ENCODE data around the gene GPRIN2. TPM values are rescaled to one million over a fixed set of nuclear protein-coding genes. Genes with fewer than 3 reads are reported as not detected.
A peak's percentile ranks its signal among the peaks of the same experiment; 100 is the strongest.

GPRIN2 gene
- total RNA-seq, 1 donor from 2014 or later, result not detected

DNA sequence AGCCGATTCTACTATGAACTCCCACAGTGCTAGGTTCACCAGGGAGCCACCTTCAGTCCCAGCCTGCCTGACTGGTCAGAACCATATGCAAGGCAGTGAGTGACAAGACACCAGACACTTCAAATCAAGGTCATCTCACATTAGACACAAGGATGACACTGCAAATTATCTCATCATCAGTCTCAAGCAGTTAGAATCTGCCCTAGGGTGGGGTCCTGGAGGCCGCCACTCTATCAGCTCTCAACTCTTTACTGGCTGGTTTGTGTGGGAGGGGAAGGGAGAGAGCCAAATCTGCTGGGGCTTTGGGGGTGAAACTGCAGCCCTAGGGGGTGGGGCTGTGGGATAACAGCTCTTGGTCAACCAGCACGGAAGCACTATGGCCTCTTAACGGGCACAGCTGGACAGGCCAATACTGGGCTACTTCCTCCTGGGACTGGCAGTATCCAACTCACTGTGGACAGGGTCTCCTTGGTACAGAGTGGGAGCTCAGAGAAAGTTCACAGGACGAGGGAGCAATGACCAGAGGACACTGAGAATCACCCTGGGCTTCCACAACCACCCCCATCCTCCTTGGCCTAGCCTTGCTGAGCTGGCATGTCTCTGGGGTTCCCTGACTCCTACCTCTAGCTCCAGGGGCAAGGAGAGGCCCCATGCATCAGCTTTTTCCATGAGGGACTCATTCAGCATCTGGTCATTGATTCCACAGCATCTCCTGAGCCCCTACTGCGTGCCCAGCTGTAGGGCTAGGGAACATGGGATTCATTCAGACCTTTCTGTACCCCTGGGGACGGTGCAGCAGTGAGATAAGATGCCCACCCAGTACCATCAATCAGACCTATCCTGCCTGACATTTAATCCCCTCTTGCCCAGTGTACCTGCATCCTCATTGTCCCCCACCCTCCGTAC, 5.4 kb downstream of the GPRIN2 start:
- DNase-seq (ENCODE audit: low spot score), result peak; percentile 78
- intact Hi-C loops (cut with DNase I), result no loop called here

DNA sequence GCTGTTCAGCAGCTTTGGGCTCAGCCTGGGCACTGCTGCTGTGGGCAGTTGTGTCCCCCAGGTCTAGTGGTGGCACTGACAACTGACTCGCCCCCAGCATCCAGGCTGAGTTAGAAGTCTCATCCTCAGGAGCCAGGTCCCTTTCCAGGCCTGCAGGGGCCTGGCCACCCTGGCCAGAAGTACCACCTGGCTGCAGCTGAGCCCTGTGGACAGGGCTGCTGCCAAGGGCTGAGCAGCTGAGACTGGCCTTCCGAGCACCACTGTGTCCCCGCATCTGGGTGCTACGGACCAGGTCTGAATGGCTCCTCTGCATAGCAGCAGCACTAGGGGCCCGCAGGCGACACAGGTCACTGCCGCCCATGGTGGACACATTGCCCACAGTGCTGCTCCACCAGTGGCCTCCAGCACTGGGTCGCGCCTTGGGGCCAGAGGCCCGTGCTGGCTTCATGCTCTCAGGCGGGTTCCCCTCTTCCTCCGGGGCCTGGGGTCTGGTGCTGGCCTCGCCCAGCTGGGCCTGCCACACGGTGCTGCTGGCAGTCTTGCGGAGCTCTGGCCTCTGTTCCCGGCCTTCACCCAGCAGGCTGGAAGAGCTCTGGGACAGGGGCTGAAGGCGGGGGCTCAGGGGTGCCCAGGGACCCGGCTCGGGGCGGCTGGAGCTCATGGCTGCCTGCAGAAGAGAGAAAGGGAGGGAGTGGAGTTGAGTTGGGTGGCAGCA, 6.2 kb downstream of the GPRIN2 start:
- intact Hi-C loops (cut with DNase I), result no loop called here

DNA sequence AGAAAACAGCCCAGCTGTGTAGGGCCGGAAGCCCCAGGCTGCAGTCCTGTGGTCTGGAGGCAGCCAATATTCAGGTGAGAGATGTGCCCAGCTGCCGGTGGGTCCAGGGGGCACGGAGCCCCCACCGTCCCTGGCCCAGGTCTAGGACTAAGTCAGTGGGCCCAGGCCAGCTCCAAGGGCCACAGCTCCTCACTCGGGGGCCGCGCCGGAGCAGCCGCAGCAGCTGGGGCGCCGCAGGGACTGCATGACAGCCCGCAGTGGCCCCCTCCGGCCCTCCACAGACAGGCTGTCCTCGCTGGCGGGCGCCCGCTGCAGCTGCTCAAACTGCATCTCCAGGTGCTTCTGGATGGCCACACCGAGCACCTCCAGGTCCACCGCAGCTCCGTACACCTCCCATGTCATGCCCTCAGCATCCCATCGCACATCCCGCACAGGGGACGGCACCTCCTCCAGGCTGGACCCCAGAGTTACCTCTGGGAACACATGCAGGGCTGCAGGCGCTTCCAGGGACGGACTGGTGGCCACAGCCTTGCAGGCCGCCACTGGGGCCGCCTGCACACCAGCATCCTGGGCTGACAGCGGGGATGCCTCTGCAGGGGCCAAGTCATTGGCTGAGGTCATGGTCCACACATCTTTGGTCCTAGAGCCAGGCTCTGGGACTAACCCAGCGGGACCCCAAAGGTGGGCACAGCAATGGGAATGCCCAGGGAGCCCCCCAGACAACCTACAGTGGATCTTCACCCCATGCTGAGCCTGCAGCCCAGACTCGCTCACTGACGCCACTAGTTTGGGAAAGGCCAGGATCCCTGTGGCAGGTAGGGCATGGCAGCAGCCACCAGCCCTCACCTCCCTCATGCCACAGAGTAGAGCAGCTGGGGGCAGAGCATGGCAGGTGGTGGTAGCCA, 7.0 kb downstream of the GPRIN2 start:
- DNase-seq (ENCODE audit: low spot score), result peak; percentile 79
- intact Hi-C loops (cut with DNase I), result no loop called here

More for the DNA sequence above, 6.2 kb downstream of the GPRIN2 start:
- peak; percentile 77 for DNase-seq (ENCODE audit: low spot score)

DNA sequence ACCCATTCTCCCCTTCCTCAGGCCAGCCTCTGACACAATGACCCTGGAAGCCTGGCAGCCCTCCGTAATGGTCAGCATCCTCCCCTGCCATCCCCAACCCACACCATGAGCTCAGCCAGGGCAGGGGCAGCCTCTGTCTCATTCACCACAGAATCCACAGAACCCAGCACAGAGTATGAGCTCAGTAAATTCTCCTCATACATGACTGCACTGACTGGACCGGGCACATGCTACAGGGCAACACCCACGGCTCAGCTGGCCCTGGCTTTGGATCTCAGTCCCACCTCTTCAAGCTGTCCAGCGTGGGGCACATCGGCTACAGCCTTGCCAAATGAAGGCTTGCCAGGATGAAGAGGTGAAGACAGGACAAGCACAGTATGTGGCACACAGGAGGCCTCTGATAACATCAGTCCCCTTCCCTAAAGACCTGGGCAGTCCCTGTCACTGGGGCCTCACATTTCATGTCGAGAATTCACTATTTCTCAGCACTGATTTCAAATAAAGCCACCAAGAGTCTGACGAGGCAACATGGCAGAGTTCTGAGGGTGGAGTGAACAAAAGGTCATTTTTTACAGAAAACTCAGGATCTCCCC, 7.9 kb downstream of the GPRIN2 start:
- DNase-seq (ENCODE audit: low spot score), result peak; percentile 81
- intact Hi-C loops (cut with DNase I), result no loop called here

DNA sequence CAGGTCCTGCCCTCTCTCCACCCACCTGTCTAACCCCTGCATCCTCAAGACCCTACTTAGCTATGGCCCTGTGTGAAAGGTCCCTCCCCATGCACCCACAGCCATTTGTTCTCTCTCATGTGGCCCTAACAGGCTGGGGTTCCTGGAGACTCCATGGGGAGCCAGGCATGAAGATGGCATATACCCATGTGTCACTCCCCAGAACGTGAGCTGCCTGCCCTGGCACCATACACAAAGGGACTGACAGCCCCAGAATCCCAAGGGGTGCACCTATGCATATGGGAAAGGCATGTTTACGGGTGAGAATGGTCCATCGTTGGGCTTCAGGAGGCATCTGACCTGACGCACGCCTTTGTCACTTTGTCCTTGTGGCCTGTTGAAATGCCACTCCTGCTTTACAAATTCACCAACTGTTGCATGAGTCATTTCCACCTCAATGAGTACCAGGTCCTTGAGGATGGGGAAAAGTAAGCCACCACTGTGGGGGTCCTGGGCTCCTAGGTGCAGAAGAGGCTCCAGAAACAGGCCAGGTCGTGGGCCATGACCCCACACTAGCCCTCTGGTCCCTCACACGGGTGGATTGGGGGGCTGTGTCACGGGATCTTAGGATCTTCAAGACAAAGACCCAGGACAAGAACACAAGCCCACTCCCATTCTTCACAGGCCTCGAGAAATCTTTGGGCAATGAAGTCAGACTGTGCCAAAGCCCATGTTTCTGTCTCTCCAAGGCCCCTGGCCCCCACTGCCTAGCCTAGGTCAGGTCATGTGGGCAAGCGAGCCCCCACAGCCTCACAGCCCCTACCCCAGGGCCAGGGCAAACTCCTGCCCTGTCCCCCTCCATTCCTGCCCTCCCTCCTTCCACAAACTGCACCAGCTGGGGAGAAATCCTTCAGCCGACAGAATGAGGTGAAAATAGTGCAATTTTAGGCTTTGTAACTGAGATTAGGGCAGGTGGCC, 8.6 kb downstream of the GPRIN2 start:
- intact Hi-C loops (cut with DNase I), result no loop called here

DNA sequence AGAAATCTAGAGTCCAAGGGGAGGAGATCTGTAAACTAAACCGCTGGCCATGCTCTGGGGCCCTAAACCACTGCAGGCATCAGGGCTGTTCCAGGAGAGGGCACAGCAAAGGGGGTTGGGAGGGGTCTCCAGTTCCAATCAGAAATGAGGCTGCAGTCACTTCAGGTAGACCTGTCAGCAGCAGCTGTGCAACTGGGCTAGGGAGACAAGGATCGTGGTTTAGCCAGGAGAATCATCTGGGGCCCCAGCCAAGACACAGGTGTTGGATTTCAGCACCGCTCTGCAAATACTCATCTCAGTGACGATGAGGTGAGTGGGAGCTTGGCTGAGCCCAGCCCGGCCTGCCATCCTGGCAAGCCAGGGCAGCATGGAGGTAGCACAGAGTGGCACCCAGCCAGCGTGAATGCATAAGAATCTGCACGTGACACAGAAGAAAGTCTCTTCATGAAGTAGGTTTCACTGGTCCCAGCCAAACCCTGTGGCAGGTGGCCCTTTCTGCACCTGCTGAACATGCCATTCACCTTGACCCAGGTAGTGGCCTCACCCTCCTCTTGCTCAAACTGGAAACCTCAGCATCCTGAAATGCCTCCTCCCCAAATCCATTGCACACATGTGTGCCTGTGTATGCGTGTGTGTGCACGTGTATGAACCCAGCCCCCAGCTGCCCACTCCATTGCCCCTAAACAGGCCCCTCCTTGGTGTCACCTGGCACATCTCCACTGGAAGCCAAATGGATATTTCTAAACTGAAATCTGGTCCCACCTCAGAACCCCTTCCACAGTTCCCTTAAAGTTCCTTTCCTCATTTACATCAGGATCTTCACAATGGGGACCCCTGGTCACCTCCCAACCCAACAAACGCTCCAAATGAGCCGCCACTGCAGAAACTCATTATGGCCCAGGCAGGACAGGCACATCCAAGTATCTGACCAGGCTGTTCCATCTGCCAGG, 9.6 kb downstream of the GPRIN2 start:
- intact Hi-C loops (cut with DNase I), result no loop called here
- no peak for DNase-seq (ENCODE audit: low spot score)

More for the DNA sequence above, 8.6 kb downstream of the GPRIN2 start:
- DNase-seq (ENCODE audit: low spot score), result peak; percentile 78

DNA sequence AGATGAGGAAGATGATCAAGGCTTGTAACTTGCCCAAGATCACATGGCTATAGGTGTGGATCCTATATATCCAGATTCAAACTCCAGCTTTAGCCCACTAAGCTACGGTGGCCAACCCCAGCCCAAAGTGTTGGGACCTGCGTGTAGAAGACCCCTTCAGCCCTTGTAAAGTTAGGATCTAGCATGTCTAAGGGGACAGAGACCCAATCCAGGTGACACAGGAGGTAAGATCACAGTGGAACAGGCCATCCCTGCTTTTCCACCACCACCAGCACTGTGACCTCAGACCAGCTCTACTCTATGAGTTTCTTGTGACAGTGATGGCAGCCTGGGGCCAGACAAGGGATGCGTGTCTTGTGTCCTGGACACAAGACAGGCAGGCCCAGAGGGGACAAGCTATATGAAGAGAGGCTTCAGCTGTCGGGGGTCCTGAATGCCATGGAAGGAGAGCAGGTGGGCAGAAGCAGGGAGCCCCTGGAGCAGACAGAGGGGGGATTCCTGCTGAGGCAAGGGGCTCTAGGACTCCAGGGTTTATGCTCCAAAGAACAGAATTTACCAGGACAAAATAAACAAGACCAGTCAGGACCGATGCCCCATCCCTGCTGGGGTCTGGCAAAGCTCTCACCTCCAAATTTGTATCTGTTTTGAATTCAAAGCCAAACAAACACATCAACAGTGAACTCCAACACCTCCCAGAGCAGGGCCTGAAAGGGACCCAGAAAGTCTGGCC, 10.4 kb downstream of the GPRIN2 start:
- intact Hi-C loops (cut with DNase I), result no loop called here
- DNase-seq (ENCODE audit: low spot score), result no peak

DNA sequence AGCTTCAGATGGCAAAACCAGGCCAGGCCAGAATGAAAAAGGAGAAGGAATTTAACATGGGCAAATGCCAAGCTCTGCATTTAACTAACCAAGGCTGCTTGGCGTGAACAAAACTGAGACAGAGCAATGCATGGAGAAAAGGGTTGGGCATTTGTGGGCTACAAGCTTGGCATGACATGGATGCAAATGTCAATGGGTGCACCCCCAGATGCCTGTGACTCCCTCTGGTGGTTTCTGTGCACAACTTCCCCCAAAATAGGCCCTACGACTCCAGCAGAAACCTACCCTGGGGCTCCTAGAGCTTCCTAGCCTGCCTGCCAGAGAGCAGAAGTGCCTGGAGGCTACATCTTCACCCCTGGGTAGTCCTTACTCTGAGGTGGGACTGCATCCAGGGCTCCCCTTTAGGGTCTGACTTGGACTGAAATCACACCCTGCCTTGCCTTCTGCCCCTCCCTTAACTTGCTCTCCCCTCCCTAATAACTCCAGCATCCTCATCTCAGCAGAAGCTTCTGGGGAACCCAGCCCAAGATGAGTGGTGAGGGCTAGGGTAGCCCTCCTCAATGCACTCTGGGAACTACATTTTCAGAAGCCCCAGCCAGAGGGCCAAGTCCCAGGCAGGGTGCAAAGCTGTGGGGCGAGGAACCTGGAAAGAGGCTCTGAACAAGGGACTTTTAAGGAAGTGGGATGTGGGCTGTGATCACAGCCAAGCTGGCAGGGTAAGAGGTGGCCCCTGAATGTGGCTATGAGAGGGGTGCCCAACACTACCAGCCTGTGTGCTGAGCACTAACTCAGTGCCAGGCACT, 11.3 kb downstream of the GPRIN2 start:
- intact Hi-C loops (cut with DNase I), result no loop called here

DNA sequence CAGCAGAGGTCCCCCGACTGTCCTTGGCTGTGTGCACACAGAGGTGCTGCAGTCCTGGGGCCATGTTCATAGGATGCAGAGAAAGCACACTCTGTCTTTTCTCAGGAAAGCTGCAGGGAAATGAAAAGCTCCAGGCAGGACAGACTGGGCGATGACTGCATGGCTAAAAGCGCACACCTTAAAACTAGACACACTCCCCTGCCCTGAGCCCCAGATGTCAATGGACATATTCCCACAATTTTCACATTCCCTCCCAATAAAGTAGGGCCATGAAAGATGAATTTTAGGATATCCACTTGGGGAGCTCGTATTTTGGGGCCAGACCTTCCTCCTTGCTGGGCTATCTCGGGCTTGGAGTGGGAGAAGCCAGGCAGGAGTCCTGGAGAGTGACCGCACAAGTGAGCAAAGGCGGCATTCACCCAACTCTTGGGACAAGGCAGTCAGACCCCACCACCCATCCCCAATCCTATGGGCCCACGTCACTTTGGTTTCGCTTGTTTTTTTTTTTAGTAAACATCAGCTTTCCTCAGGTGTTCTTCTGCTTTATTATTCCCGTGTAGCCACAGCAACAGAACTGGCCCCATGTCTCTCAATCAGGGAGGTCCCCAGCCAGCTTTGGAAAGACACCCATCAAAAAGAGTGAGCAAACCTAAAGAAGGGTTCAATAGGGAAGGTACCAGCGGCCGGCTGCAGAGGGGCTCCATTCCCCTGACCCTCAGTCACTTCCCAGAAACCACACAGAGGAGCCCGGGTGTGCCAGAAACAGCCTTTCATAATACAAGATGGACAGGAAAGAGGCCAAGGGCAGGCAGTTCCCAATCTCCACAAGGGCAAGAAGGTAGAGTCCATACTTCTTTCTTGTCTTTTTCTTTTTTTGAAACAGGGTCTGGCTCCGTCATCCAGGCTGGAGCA, 12.7 kb downstream of the GPRIN2 start:
- intact Hi-C loops (cut with DNase I), result no loop called here
- peak; percentile 75 for DNase-seq (ENCODE audit: low spot score)

More for the DNA sequence above, 11.3 kb downstream of the GPRIN2 start:
- peak; percentile 77 for DNase-seq (ENCODE audit: low spot score)

DNA sequence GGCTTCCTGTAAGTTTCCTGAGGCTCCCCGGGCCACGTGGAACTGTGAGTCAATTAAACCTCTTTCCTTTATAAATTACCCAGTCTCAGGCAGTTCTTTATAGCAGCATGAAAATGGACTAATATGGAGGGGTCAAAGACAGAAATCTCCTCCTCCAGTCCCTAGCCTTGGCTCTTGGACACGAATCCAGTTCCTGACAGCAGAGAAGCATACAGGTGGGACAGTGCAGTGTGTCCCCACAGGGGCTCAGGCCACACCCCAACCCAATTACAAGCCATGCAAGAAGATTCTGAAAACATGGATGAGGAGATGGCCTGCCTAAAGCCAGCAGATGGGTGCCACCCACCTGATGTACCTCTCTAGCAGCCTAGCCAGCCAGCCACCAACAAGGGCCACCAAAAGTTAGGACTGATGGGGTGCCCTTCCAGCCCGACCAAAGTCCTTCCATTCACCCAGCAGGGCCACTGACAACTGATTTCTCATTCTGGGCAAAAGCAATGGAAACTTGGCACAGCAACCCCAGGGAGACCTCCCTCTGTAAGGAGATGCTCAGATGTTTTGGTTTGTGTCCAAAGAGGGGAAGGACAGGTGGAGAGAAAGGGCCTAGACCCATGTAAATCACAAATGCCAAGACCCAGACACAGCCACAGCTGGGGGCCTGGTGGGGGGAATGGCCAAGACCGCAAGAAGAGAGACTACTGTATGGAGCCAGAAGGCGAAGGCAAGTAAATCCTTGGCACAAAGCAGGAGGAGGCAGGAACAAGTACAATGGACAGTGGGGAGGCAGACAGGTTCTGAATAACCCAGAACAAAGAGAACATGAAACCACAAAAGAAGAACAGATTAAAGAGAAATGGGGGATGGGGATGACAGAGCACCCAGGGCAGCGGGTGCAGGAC, 13.6 kb downstream of the GPRIN2 start:
- intact Hi-C loops (cut with DNase I), result no loop called here
- peak; percentile 75 for DNase-seq (ENCODE audit: low spot score)

DNA sequence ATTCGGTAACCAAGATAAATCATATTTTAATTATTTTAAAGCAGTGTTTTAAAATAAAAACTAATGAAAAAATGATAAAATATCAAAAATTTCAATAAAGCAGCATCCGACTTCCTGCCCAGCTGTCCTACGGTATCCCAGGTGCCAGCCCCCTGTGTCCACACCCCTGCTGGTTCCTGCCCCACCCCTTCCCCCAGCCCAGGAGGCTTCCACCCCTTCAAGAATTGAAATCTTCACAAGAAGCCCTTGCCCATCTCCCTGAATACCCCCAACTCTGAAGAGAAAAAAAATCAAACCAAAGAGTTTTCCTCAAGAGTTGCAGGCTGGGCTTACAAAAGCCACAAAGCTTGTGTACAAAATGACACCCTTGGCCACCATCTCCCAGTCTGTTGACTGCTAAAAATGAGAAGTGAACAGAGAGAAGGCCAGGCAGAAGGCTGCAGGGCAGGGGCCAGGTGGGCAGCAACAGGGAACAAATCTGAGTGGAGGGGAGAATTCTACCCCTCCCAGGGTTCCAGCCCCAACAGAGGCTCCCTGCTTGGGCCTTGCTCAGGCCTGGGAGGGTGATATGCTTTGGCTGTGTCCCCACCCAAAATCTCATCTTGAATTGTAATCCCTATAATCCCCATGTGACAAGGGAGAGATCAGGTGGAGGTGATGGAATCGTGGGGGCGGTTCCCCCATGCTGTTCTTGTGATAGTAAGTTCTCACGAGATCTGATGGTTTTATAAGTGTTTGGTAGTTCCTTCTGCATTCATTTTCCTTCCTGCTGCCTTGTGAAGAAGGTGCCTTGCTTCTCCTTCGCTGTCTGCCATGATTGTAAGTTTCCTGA, 14.5 kb downstream of the GPRIN2 start:
- peak; percentile 74 for DNase-seq (ENCODE audit: low spot score)
- intact Hi-C loops (cut with DNase I), result no loop called here

DNA sequence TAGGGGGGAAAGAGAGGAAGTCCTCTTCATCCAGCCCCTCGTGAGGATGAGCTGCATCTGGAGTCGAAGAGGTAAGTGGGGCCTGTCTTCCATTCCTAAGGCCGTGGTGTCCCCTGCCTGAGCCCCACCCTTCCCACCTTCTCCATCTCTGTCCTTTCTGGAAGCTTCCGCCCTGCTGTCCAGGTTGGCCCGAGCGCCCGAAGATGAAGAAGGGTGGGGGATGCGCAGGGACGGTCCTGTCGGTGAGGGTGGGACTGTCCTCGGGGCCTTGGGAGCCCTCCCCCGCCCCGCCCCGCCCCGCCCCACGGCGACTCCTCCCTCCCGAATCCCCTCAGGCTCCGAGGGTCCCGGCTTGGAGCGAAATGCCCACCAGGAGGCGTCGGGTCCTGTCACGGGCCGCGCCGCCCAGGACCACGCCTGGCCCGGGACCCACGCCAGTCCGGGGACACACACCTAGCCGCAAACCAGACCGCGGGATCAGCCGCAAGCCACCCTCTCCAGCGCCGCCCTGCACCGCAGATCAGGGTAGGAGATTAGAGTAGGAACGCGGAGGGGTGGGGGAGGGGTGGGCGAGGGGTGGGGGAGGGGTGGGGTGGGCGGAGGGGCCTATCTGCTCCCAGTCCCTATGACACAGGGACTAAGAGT, 15.3 kb downstream of the GPRIN2 start:
- DNase-seq (ENCODE audit: low spot score), result peak; percentile 76
- intact Hi-C loops (cut with DNase I), result no loop called here

All from cardiac septum (tissue), 1 donor.